Upper lobe of left lung (tissue), 4 donors: Measurements from ENCODE around the gene ADAMTS16.

Experiments used
- POLR2A ChIP-seq, 4 donors: fragments of 450-650 bp; IDR thresholded peaks; one replicate each; pipeline ENCODE4 v1.5.1; 2016 to 2017; ENCODE audit warnings: antibody characterized with exemption in 4 of 4, mild to moderate bottlenecking in 2 of 4
- TF ChIP-seq, protein P1 (sequence below), 6 experiments: fragments of 450-650 bp in 4 of 6; fragments of 200-600 bp in 2 of 6; sonication (generic) in 2 of 6; IDR thresholded peaks; one replicate each; pipeline ENCODE4 v1.5.1; 2016 to 2019; ENCODE audit warnings: antibody characterized with exemption in 6 of 6

DNA sequence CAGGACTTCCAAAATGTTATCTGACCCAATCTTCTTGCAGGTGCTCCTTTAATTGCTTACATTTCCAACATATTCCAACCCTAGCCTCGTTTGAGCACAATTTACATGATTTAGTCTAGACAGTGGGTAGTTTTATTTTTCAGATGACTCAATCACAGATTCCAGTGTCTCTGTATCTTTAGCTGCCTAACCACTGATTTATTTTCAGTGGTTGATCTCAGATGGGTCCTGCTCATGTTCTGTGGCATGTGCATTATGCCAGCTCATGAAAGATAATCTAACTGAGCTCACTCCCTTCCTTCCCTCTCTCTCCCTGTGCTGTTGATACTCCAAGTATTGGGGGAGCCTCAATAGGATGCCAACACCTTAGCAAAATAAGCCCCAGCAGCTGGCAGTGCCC, 176.2 kb downstream of the ADAMTS16 start:
- no peak for TF ChIP-seq POLR2A (IDR thresholded peaks at IDR 0.05)
- TF ChIP-seq, protein P1, sequence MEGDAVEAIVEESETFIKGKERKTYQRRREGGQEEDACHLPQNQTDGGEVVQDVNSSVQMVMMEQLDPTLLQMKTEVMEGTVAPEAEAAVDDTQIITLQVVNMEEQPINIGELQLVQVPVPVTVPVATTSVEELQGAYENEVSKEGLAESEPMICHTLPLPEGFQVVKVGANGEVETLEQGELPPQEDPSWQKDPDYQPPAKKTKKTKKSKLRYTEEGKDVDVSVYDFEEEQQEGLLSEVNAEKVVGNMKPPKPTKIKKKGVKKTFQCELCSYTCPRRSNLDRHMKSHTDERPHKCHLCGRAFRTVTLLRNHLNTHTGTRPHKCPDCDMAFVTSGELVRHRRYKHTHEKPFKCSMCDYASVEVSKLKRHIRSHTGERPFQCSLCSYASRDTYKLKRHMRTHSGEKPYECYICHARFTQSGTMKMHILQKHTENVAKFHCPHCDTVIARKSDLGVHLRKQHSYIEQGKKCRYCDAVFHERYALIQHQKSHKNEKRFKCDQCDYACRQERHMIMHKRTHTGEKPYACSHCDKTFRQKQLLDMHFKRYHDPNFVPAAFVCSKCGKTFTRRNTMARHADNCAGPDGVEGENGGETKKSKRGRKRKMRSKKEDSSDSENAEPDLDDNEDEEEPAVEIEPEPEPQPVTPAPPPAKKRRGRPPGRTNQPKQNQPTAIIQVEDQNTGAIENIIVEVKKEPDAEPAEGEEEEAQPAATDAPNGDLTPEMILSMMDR (IDR thresholded peaks at IDR 0.05), result no peak
